Endothelial cell of umbilical vein (primary cell): ENCODE data around the gene PRDM16. TPM values are rescaled to one million over a fixed set of nuclear protein-coding genes. Genes with fewer than 3 reads are reported as not detected.

ENCODE experiments used
- BruUV-seq: library from RNA; stranded (reverse); fragments of 400-500 nt; replicated peaks from 2 replicates; lab custom pipeline; 2021; lab: Mats Ljungman, UMichigan
- CTCF ChIA-PET: fragments of 300-600, 350-600 bp; sonication (Branson Sonifier 250); formaldehyde crosslinking; loops from one replicate; lab custom pipeline; 2021; ENCODE audit warnings: antibody characterized with exemption, inconsistent platforms; lab: Charles Lee
- POLR2A ChIA-PET: fragments of 300-600, 350-600 bp; sonication (Branson Sonifier 250); formaldehyde crosslinking; loops from one replicate; lab custom pipeline; 2021; ENCODE audit warnings: antibody characterized with exemption, inconsistent platforms; lab: Charles Lee
- DNase-seq: peaks from one replicate; pipeline ENCODE4 v3.0.0-alpha.2; 2011; ENCODE audit warnings: low read depth, low spot score
- FAIRE-seq: peaks from 2 replicates; lab custom pipeline; 2011; peaks lifted over from hg19 to GRCh38; lab: Jason Lieb, UNC
- H2AFZ ChIP-seq: 2 replicates; pipeline ENCODE4 v1.6.0; 2012; ENCODE audit warnings: low read depth, low read length, control low read depth, inconsistent platforms
- H3K27ac ChIP-seq: 2 replicates; pipeline ENCODE4 v1.5.1; 2011; ENCODE audit warnings: low read depth, mild to moderate bottlenecking, control low read depth, low read length, moderate library complexity; ENCODE audit not compliant: insufficient read depth
- H3K27me3 ChIP-seq, 2 experiments: 2 replicates each; pipeline versions ENCODE4 v1.6.0 to v1.6.1; 2011; ENCODE audit warnings: low read length in 2 of 2, mixed read lengths in 1 of 2; ENCODE audit not compliant: control insufficient read depth in 2 of 2, insufficient read depth in 2 of 2
- H3K36me3 ChIP-seq, 2 experiments: 2 replicates in 1 of 2; 3 replicates in 1 of 2; pipeline ENCODE4 v1.5.1; 2011; ENCODE audit warnings: low read length in 2 of 2, mild to moderate bottlenecking in 1 of 2, moderate library complexity in 1 of 2; ENCODE audit not compliant: control insufficient read depth in 2 of 2, insufficient read depth in 2 of 2; ENCODE audit errors: extremely low read depth in 1 of 2
- H3K4me1 ChIP-seq: 3 replicates; pipeline ENCODE4 v1.5.1; 2011; ENCODE audit warnings: mild to moderate bottlenecking, low read length; ENCODE audit not compliant: control insufficient read depth, insufficient read depth; ENCODE audit errors: extremely low read depth
- H3K4me2 ChIP-seq: 2 replicates; pipeline ENCODE4 v1.6.1; 2011; ENCODE audit warnings: low read length, control low read depth, mixed read lengths; ENCODE audit not compliant: insufficient read depth
- H3K4me3 ChIP-seq, 3 experiments: fragments of 200-600 bp in 1 of 3; sonication (generic), shearing (Covaris generic) in 1 of 3; replicated peaks in 1 of 3; 2 replicates each; pipeline ENCODE4 v1.5.1; 2011 to 2016; ENCODE audit warnings: control low read depth in 3 of 3, low read length in 3 of 3, mild to moderate bottlenecking in 2 of 3, inconsistent platforms in 1 of 3, low read depth in 1 of 3, moderate library complexity in 1 of 3; ENCODE audit not compliant: insufficient read depth in 1 of 3
- H3K79me2 ChIP-seq: 2 replicates; pipeline ENCODE4 v1.6.0; 2012; ENCODE audit warnings: low read length, inconsistent platforms; ENCODE audit not compliant: control insufficient read depth, insufficient read depth
- H3K9ac ChIP-seq: replicated peaks from 2 replicates; pipeline ENCODE3; 2011; ENCODE audit warnings: low read length, control low read depth; ENCODE audit not compliant: insufficient read depth; ENCODE audit errors: extremely low read depth
- H3K9me1 ChIP-seq: replicated peaks from 3 replicates; pipeline ENCODE4 v1.6.0; 2011; ENCODE audit warnings: mild to moderate bottlenecking, low read length; ENCODE audit not compliant: control insufficient read depth, insufficient read depth; ENCODE audit errors: extremely low read depth
- H3K9me3 ChIP-seq: replicated peaks from 2 replicates; pipeline ENCODE4 v1.5.1; 2012; ENCODE audit warnings: low read length, inconsistent platforms; ENCODE audit not compliant: control insufficient read depth, insufficient read depth
- H4K20me1 ChIP-seq: replicated peaks from 2 replicates; pipeline ENCODE3; 2011; ENCODE audit warnings: mild to moderate bottlenecking, low read length; ENCODE audit not compliant: control insufficient read depth, insufficient read depth; ENCODE audit errors: extremely low read depth
- CTCF ChIP-seq, 2 donors: IDR thresholded peaks; 1 replicate in 1 of 2; 2 replicates in 1 of 2; pipeline ENCODE4 v1.5.1; 2011; ENCODE audit warnings: low read length in 2 of 2, mild to moderate bottlenecking in 2 of 2, moderate library complexity in 2 of 2, control low read depth in 1 of 2, inconsistent platforms in 1 of 2, low read depth in 1 of 2; ENCODE audit not compliant: insufficient read depth in 1 of 2; ENCODE audit errors: extremely low read depth in 1 of 2
- EZH2 ChIP-seq: IDR thresholded peaks from 2 replicates; pipeline ENCODE4 v1.6.1; 2012; ENCODE audit warnings: borderline replicate concordance, low read depth, mild to moderate bottlenecking, moderate library complexity, low read length, inconsistent platforms; ENCODE audit not compliant: severe bottlenecking
- FOS ChIP-seq: IDR thresholded peaks from 2 replicates; pipeline ENCODE4 v1.6.1; 2011; ENCODE audit warnings: mild to moderate bottlenecking, low read length, moderate library complexity, borderline replicate concordance; ENCODE audit not compliant: insufficient read depth
- GATA2 ChIP-seq: IDR thresholded peaks from 2 replicates; pipeline ENCODE4 v1.7.0; 2011; ENCODE audit warnings: low read depth, mild to moderate bottlenecking, moderate library complexity, mixed read lengths, low read length; ENCODE audit not compliant: insufficient read length, insufficient read depth
- JUN ChIP-seq: IDR thresholded peaks from 2 replicates; pipeline ENCODE4 v1.6.1; 2011; ENCODE audit warnings: borderline replicate concordance, low read depth; ENCODE audit not compliant: insufficient read length, insufficient read depth
- MAX ChIP-seq: IDR thresholded peaks from 2 replicates; pipeline ENCODE4 v1.6.1; 2011; ENCODE audit not compliant: insufficient read depth, insufficient read length
- MYC ChIP-seq: IDR thresholded peaks from one replicate; pipeline ENCODE4 v1.6.1; 2011; ENCODE audit warnings: mild to moderate bottlenecking, low read depth, low read length
- POLR2A ChIP-seq: IDR thresholded peaks from 2 replicates; pipeline ENCODE4 v1.6.1; 2012; ENCODE audit warnings: low read depth, mild to moderate bottlenecking, control low read depth, low read length
- POLR2AphosphoS5 ChIP-seq: IDR thresholded peaks from 2 replicates; pipeline ENCODE4 v1.6.1; 2012; ENCODE audit warnings: low read depth, mild to moderate bottlenecking, control low read depth, low read length, moderate library complexity; ENCODE audit not compliant: insufficient read depth
- dilution Hi-C: fragments of 300-500 bp; cut with MboI; formaldehyde crosslinking; loops from one replicate; pipeline ENCODE4 v1.15.0; 2019; ENCODE audit warnings: low sequenced_read_pairs; ENCODE audit not compliant: extremely low pct_ligation_motif_present
- intact Hi-C: fragments of 100-400 bp; cut with micrococcal nuclease; formaldehyde crosslinking; loops from one replicate; pipeline ENCODE4 v1.10.0; 2022
- polyA plus RNA-seq, 4 experiments: library from polyadenylated mRNA; depleted of rRNA in 3 of 4; stranded (reverse) in 3 of 4; unstranded in 1 of 4; fragments of >200 nt; gene quantifications; 2 replicates each; pipeline versions ENCODE4 v1.2.1 to v1.2.3, GENCODE V29; 2011 to 2012; ENCODE audit warnings: missing spikeins in 1 of 4
- total RNA-seq: library from RNA; stranded (reverse); gene quantifications from 2 replicates; pipeline ENCODE4 v1.2.3, GENCODE V29; 2021

Gene PRDM16
- total and polyA plus RNA-seq, 2 donors (not counting 3 experiments of a cell fraction or from before 2014, with no cell fraction given), result not detected

- Histone ChIP-seq H2AFZ (no peak overlapping the region), H3K9me1 (no peaks in the 10 kb centered on the region), H3K4me3 (no peak overlapping the region), H3K27ac (no peak overlapping the region), H4K20me1 (no peaks in the 10 kb centered on the region), H3K79me2 (no peaks in the 10 kb centered on the region), H3K4me2 (no peak overlapping the region), H3K4me1 (no peaks in the 10 kb centered on the region), H3K36me3 (no peaks in the 10 kb centered on the region), H3K9me3 (no peaks in the 10 kb centered on the region), H3K9ac (no peak overlapping the region), H3K27me3 (no peaks in the 10 kb centered on the region)
- BruUV-seq, result no TSS peak
- intact Hi-C loops (no loop called here), dilution Hi-C loops (no loop called here)
- DNase-seq, result no peak
- no peak for FAIRE-seq
- ChIA-PET POLR2A (no interaction called here), CTCF (no interaction called here)
- TF ChIP-seq JUN (no peak), FOS (no peak), EZH2 (no peak), GATA2 (no peak), MAX (no peak), MYC (no peak), POLR2AphosphoS5 (no peak), POLR2A (no peak), CTCF (IDR thresholded peaks at IDR 0.05; ENCODE audit: extremely low read depth in 1 of 2, insufficient read depth in 1 of 2, low read depth in 1 of 2, low read length in 2 of 2) (no peak)
Measured at GRCh38 chr1:3292868-3293562, 224.0 kb downstream of the PRDM16 start.
